HEK293 (cell line): Measurements from ENCODE around the gene NEU4.

Experiments
- CTCF ChIA-PET: fragments of 350-600 bp; formaldehyde crosslinking; extraction: SDS; loops from one replicate; lab custom pipeline; 2021; ENCODE audit warnings: antibody characterized with exemption; lab: Yijun Ruan, JAX
- POLR2A ChIA-PET: fragments of 300-600 bp; formaldehyde crosslinking; extraction: SDS; loops from one replicate; lab custom pipeline; 2020; ENCODE audit warnings: antibody characterized with exemption, inconsistent platforms; lab: Yijun Ruan, JAX
- H3K27ac ChIP-seq: fragments of 200-500 bp; sonication (Bioruptor generic); 2 replicates; pipeline ENCODE4 v1.5.1; 2014; ENCODE audit warnings: low read depth, low read length, control low read depth, inconsistent platforms; ENCODE audit errors: extremely low read depth
- H3K36me3 ChIP-seq, 2 experiments: fragments of 200-500 bp in 1 of 2; sonication (Bioruptor generic) in 1 of 2; 1 replicate in 1 of 2; 2 replicates in 1 of 2; pipeline ENCODE4 v1.5.1; 2014 to 2017; ENCODE audit warnings: inconsistent platforms in 2 of 2, low read length in 2 of 2; ENCODE audit not compliant: control insufficient read depth in 2 of 2, insufficient read depth in 1 of 2
- H3K4me1 ChIP-seq: fragments of 200-500 bp; sonication (Bioruptor generic); 2 replicates; pipeline ENCODE4 v1.5.1; 2014; ENCODE audit warnings: mild to moderate bottlenecking, low read length, inconsistent platforms; ENCODE audit not compliant: control insufficient read depth, insufficient read depth
- H3K4me3 ChIP-seq: 2 replicates; pipeline ENCODE4 v1.5.1; 2011; ENCODE audit warnings: low read depth, mild to moderate bottlenecking, control low read depth, low read length, moderate library complexity
- H3K9me3 ChIP-seq: fragments of 200-500 bp; sonication (Bioruptor generic); 2 replicates; pipeline ENCODE4 v1.5.1; 2014; ENCODE audit warnings: low read depth, low read length, inconsistent platforms; ENCODE audit not compliant: control insufficient read depth, insufficient read depth
- KLF1 ChIP-seq: fragments of 450-650 bp; formaldehyde crosslinking; IDR thresholded peaks from 2 replicates; pipeline ENCODE4 v1.5.1; 2016; ENCODE audit warnings: missing biosample characterization, missing genetic modification characterization
- KLF17 ChIP-seq: fragments of 450-650 bp; formaldehyde crosslinking; IDR thresholded peaks from 2 replicates; pipeline ENCODE4 v1.5.1; 2016; ENCODE audit warnings: missing biosample characterization, missing genetic modification characterization
- PRDM1 ChIP-seq: fragments of 450-650 bp; formaldehyde crosslinking; IDR thresholded peaks from 2 replicates; pipeline ENCODE4; 2016; ENCODE audit warnings: missing biosample characterization, missing genetic modification characterization
- SCRT1 ChIP-seq: fragments of 450-650 bp; formaldehyde crosslinking; IDR thresholded peaks from 2 replicates; pipeline ENCODE4 v1.5.1; 2016; ENCODE audit warnings: missing biosample characterization, missing genetic modification characterization, borderline replicate concordance
- YY2 ChIP-seq: fragments of 450-650 bp; formaldehyde crosslinking; IDR thresholded peaks from 2 replicates; pipeline ENCODE4 v1.5.1; 2016; ENCODE audit warnings: missing biosample characterization, missing genetic modification characterization
- ZBTB1 ChIP-seq: fragments of 450-650 bp; formaldehyde crosslinking; IDR thresholded peaks from 2 replicates; pipeline ENCODE4 v1.5.1; 2016; ENCODE audit warnings: missing biosample characterization, missing genetic modification characterization
- ZBTB17 ChIP-seq: fragments of 450-650 bp; formaldehyde crosslinking; IDR thresholded peaks from 2 replicates; pipeline ENCODE4 v1.5.1; 2016; ENCODE audit warnings: missing biosample characterization, missing genetic modification characterization
- ZBTB8A ChIP-seq: fragments of 450-650 bp; formaldehyde crosslinking; IDR thresholded peaks from 2 replicates; pipeline ENCODE4 v1.5.1; 2016; ENCODE audit warnings: missing biosample characterization, missing genetic modification characterization
- ZNF16 ChIP-seq: fragments of 450-650 bp; formaldehyde crosslinking; IDR thresholded peaks from 2 replicates; pipeline ENCODE4 v1.5.1; 2016; ENCODE audit warnings: low read depth, missing biosample characterization, missing genetic modification characterization
- ZNF274 ChIP-seq, 2 experiments: fragments of 200-500 bp in 1 of 2; fragments of 450-650 bp in 1 of 2; sonication (Bioruptor generic) in 1 of 2; formaldehyde crosslinking in 1 of 2; IDR thresholded peaks; 2 replicates each; pipeline versions ENCODE4 v1.5.1 to v1.6.1; 2014 to 2016; ENCODE audit warnings: borderline replicate concordance in 1 of 2, inconsistent platforms in 1 of 2, low read length in 1 of 2, missing biosample characterization in 1 of 2, missing genetic modification characterization in 1 of 2
- ZNF645 ChIP-seq: fragments of 450-650 bp; formaldehyde crosslinking; IDR thresholded peaks from 2 replicates; pipeline ENCODE4; 2016; ENCODE audit warnings: missing biosample characterization, missing genetic modification characterization
- ZNF660 ChIP-seq: fragments of 450-650 bp; IDR thresholded peaks from 2 replicates; pipeline ENCODE4 v1.5.1; 2018; ENCODE audit warnings: missing biosample characterization, mild to moderate bottlenecking, missing genetic modification characterization
- ZNF692 ChIP-seq: fragments of 450-650 bp; formaldehyde crosslinking; IDR thresholded peaks from 2 replicates; pipeline ENCODE4 v1.5.1; 2016; ENCODE audit warnings: missing biosample characterization, missing genetic modification characterization
- ZNF837 ChIP-seq: fragments of 450-650 bp; formaldehyde crosslinking; IDR thresholded peaks from 2 replicates; pipeline ENCODE4 v1.5.1; 2016; ENCODE audit warnings: missing biosample characterization, missing genetic modification characterization
- ZSCAN16 ChIP-seq: fragments of 450-650 bp; formaldehyde crosslinking; IDR thresholded peaks from 2 replicates; pipeline ENCODE4 v1.5.1; 2016; ENCODE audit warnings: missing biosample characterization, missing genetic modification characterization
- ZSCAN5A ChIP-seq: fragments of 450-650 bp; formaldehyde crosslinking; IDR thresholded peaks from 2 replicates; pipeline ENCODE4 v1.5.1; 2016; ENCODE audit warnings: missing biosample characterization, missing genetic modification characterization
- TF ChIP-seq, protein P1 (sequence below): fragments of 450-650 bp; formaldehyde crosslinking; IDR thresholded peaks from 2 replicates; pipeline ENCODE4 v1.5.1; 2016; ENCODE audit warnings: missing biosample characterization, missing genetic modification characterization, low read depth

NEU4 gene

GRCh38 chr2:241801611-241802420, 7.2 kb upstream of the NEU4 start:
- no peaks in the 10 kb centered on the region for H3K4me1 ChIP-seq
- TF ChIP-seq KLF17 (tag by site-specific recombination) (peak; percentile 21; the same call in 1 of the 2 replicates), KLF1 (peak; percentile 51), ZSCAN5A (tag by site-specific recombination) (no peak)
- TF ChIP-seq, all 188 proteins: peak for 2
- CTCF ChIA-PET, result no interaction called here
- Histone ChIP-seq H3K27ac (no peak overlapping the region), H3K9me3 (no peaks in the 10 kb centered on the region), H3K4me3 (no peak overlapping the region), H3K36me3 (no peaks in the 10 kb centered on the region)
- POLR2A ChIA-PET, result no interaction called here

- no peak overlapping the region for H3K27ac ChIP-seq
- no peak overlapping the region for H3K4me3 ChIP-seq
- CTCF ChIA-PET, result no interaction called here
- no peaks in the 10 kb centered on the region for H3K4me1 ChIP-seq
- H3K9me3 ChIP-seq, result no peaks in the 10 kb centered on the region
- TF ChIP-seq ZNF274 (IDR thresholded peaks at IDR 0.05; ENCODE audit: low read length), result no peak
- no peak for TF ChIP-seq ZNF274 (tag by site-specific recombination; IDR thresholded peaks at IDR 0.05; ENCODE audit: borderline replicate concordance)
- TF ChIP-seq ZNF660 (tag by site-specific recombination), result no peak
- TF ChIP-seq SCRT1 (tag by site-specific recombination), result no peak
- no peak for TF ChIP-seq ZBTB17
- no peak for TF ChIP-seq ZNF692 (tag by site-specific recombination)
- no peak for TF ChIP-seq ZBTB8A (tag by site-specific recombination)
- TF ChIP-seq ZBTB1, result no peak
- TF ChIP-seq, protein P1, sequence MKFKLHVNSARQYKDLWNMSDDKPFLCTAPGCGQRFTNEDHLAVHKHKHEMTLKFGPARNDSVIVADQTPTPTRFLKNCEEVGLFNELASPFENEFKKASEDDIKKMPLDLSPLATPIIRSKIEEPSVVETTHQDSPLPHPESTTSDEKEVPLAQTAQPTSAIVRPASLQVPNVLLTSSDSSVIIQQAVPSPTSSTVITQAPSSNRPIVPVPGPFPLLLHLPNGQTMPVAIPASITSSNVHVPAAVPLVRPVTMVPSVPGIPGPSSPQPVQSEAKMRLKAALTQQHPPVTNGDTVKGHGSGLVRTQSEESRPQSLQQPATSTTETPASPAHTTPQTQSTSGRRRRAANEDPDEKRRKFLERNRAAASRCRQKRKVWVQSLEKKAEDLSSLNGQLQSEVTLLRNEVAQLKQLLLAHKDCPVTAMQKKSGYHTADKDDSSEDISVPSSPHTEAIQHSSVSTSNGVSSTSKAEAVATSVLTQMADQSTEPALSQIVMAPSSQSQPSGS (tag by site-specific recombination), result no peak
- no peak for TF ChIP-seq YY2
- TF ChIP-seq ZNF645 (tag by site-specific recombination), result no peak
- no peak for TF ChIP-seq PRDM1 (tag by site-specific recombination)
- TF ChIP-seq ZNF837 (tag by site-specific recombination), result no peak
- no peak for TF ChIP-seq ZSCAN16 (tag by site-specific recombination)
- no peak for TF ChIP-seq ZNF16 (tag by site-specific recombination)
- no peaks in the 10 kb centered on the region for H3K36me3 ChIP-seq
- POLR2A ChIA-PET, result no interaction called here
Observed at GRCh38 chr2:241802421-241803318, 6.3 kb upstream of the NEU4 start.
